ENCODE data around the gene RPUSD2. TPM values are rescaled to one million over a fixed set of nuclear protein-coding genes. Genes with fewer than 3 reads are reported as not detected.

The RPUSD2 gene
- total and polyA plus RNA-seq, 8 donors = 1.9 to 9.7 (median 3.5) TPM

GRCh38 chr15:40534371-40534770 is 34.7 kb upstream of the RPUSD2 start:
- intact Hi-C loops (cut with DNase I) = no loop called here
- no peak for TF ChIP-seq CTCF (IDR thresholded peaks at IDR 0.05)
- no peak for DNase-seq
- ATAC-seq = no peak
- FAIRE-seq = no peak
- Histone ChIP-seq H3K27me3 (no peaks in the 10 kb centered on the region), H3K4me3 (no peak overlapping the region), H3K4me1 (no peaks in the 10 kb centered on the region), H3K9me3 (no peaks in the 10 kb centered on the region), H3K36me3 (no peaks in the 10 kb centered on the region), H3K27ac (no peak overlapping the region)
- WGBS, 2 donors = 68 to 82% methylated on average over 5 of the region's 5 CpGs

GRCh38 chr15:40536501-40536900 is 32.6 kb upstream of the RPUSD2 start:
- Histone ChIP-seq H3K27me3 (no peaks in the 10 kb centered on the region), H3K4me1 (no peaks in the 10 kb centered on the region), H3K4me3 (no peak overlapping the region), H3K27ac (no peak overlapping the region), H3K9me3 (no peaks in the 10 kb centered on the region), H3K36me3 (no peaks in the 10 kb centered on the region)
- no peak for TF ChIP-seq CTCF (IDR thresholded peaks at IDR 0.05)
- DNase-seq (no peak), ATAC-seq (no peak), FAIRE-seq (no peak)
- intact Hi-C loops (cut with DNase I) = no loop called here
- 75 to 78% methylated on average over 5 of the region's 5 CpGs for WGBS, 2 donors

- TF ChIP-seq CTCF (IDR thresholded peaks at IDR 0.05) = no peak
- Histone ChIP-seq H3K9me3 (no peaks in the 10 kb centered on the region), H3K27me3 (no peaks in the 10 kb centered on the region), H3K4me3 (no peak overlapping the region), H3K4me1 (no peaks in the 10 kb centered on the region), H3K36me3 (no peaks in the 10 kb centered on the region), H3K27ac (no peak overlapping the region)
- ATAC-seq = no peak
- intact Hi-C loops (cut with DNase I) = no loop called here
- no peak for DNase-seq
- WGBS, 2 donors = 93 to 96% methylated on average over 6 of the region's 6 CpGs
- no peak for FAIRE-seq
Observed at GRCh38 chr15:40538976-40539375, 30.1 kb upstream of the RPUSD2 start.

GRCh38 chr15:40543082-40543481 is 26.0 kb upstream of the RPUSD2 start:
- intact Hi-C loops (cut with DNase I) = no loop called here
- Histone ChIP-seq H3K27me3 (no peaks in the 10 kb centered on the region), H3K4me1 (no peaks in the 10 kb centered on the region), H3K27ac (no peak overlapping the region), H3K9me3 (no peaks in the 10 kb centered on the region), H3K4me3 (no peak overlapping the region), H3K36me3 (no peaks in the 10 kb centered on the region)
- TF ChIP-seq CTCF (IDR thresholded peaks at IDR 0.05) = no peak
- no peak for DNase-seq
- ATAC-seq = no peak
- FAIRE-seq = no peak
- WGBS, 2 donors = 91 to 92% methylated on average over 3 of the region's 3 CpGs

- no peak for FAIRE-seq
- Histone ChIP-seq H3K27ac (no peak overlapping the region), H3K4me3 (no peak overlapping the region), H3K36me3 (no peaks in the 10 kb centered on the region), H3K27me3 (no peaks in the 10 kb centered on the region), H3K4me1 (no peaks in the 10 kb centered on the region), H3K9me3 (no peaks in the 10 kb centered on the region)
- intact Hi-C loops (cut with DNase I) = no loop called here
- no peak for ATAC-seq
- WGBS, 2 donors = 82 to 89% methylated on average over 5 of the region's 5 CpGs
- TF ChIP-seq CTCF (IDR thresholded peaks at IDR 0.05) = no peak
- no peak for DNase-seq
Observed at GRCh38 chr15:40543631-40544294, 25.3 kb upstream of the RPUSD2 start.
